HepG2 (cell line): ENCODE results near the gene TRMT1. TPM values are rescaled to one million over a fixed set of nuclear protein-coding genes. Genes with fewer than 3 reads are reported as not detected.

Source experiments
- FOXA3 ChIP-seq: IDR thresholded peaks from 2 replicates; pipeline ENCODE4 v1.6.1; 2016; ENCODE audit warnings: missing genetic modification reagents, missing compliant biosample characterization
- FOXP1 ChIP-seq, 2 experiments: fragments of 450-650 bp in 1 of 2; IDR thresholded peaks; 2 replicates each; pipeline ENCODE4 v1.6.1; 2017 to 2018; ENCODE audit warnings: antibody characterized with exemption in 1 of 2
- MLLT10 ChIP-seq: sonication (generic); formaldehyde crosslinking; IDR thresholded peaks from 2 replicates; pipeline ENCODE4 v1.4.0; 2020; ENCODE audit warnings: missing genetic modification reagents
- MLXIP ChIP-seq: sonication (generic); formaldehyde crosslinking; IDR thresholded peaks from 2 replicates; pipeline ENCODE4 v1.9.0; 2021; ENCODE audit warnings: missing genetic modification reagents, borderline replicate concordance
- MTA3 ChIP-seq: sonication (generic); formaldehyde crosslinking; IDR thresholded peaks from 2 replicates; pipeline ENCODE4 v1.4.0; 2020; ENCODE audit warnings: missing genetic modification reagents
- NR2F6 ChIP-seq, 2 experiments: IDR thresholded peaks; 2 replicates each; pipeline ENCODE4 v1.6.1; 2016; ENCODE audit warnings: antibody characterized with exemption in 1 of 2, mild to moderate bottlenecking in 1 of 2
- PBX2 ChIP-seq: IDR thresholded peaks from 2 replicates; pipeline ENCODE4 v1.6.1; 2016; ENCODE audit warnings: control low read depth
- PLRG1 ChIP-seq: fragments of 450-650 bp; conservative IDR thresholded peaks from 2 replicates; pipeline ENCODE4 v1.6.1; 2016
- RAD21 ChIP-seq: fragments of 450-650 bp; formaldehyde crosslinking; IDR thresholded peaks from 2 replicates; pipeline ENCODE4 v1.5.0; 2020; ENCODE audit warnings: mild to moderate bottlenecking
- SALL1 ChIP-seq: sonication (generic); formaldehyde crosslinking; IDR thresholded peaks from 2 replicates; pipeline ENCODE4 v1.8.0; 2022; ENCODE audit warnings: mild to moderate bottlenecking, missing genetic modification reagents
- TCF7 ChIP-seq: sonication (generic); IDR thresholded peaks from 2 replicates; pipeline ENCODE4 v1.6.1; 2016; ENCODE audit warnings: antibody characterized with exemption, low read depth
- THAP11 ChIP-seq: IDR thresholded peaks from 2 replicates; pipeline ENCODE4 v1.6.1; 2016; ENCODE audit warnings: missing biosample characterization, missing genetic modification reagents
- TMF1 ChIP-seq: sonication (generic); formaldehyde crosslinking; IDR thresholded peaks from 2 replicates; pipeline ENCODE4 v1.8.1; 2022; ENCODE audit warnings: low read depth, missing genetic modification reagents
- U2AF1 ChIP-seq: fragments of 200-400 bp; formaldehyde crosslinking; optimal IDR thresholded peaks from 2 replicates; pipeline ENCODE3; 2017; ENCODE audit warnings: mild to moderate bottlenecking, low read depth, low read length
- ZBTB38 ChIP-seq: sonication (generic); formaldehyde crosslinking; IDR thresholded peaks from 2 replicates; pipeline ENCODE4 v1.5.1; 2020; ENCODE audit warnings: mild to moderate bottlenecking, missing genetic modification reagents
- ZBTB7A ChIP-seq: sonication (generic); formaldehyde crosslinking; IDR thresholded peaks from 2 replicates; pipeline ENCODE4 v1.8.0; 2022; ENCODE audit warnings: mild to moderate bottlenecking, missing genetic modification reagents
- ZKSCAN1 ChIP-seq: fragments of 150-350 bp; IDR thresholded peaks from 2 replicates; pipeline ENCODE4 v1.6.1; 2014; ENCODE audit warnings: low read length
- ZNF614 ChIP-seq: IDR thresholded peaks from 2 replicates; pipeline ENCODE4 v1.6.1; 2018; ENCODE audit warnings: missing biosample characterization, missing genetic modification reagents, inconsistent platforms, borderline replicate concordance
- ZNF660 ChIP-seq: sonication (generic); formaldehyde crosslinking; IDR thresholded peaks from 2 replicates; pipeline ENCODE4 v1.5.1; 2020; ENCODE audit warnings: mild to moderate bottlenecking, low read depth, missing genetic modification reagents, borderline replicate concordance
- ZNF883 ChIP-seq: sonication (generic); formaldehyde crosslinking; IDR thresholded peaks from 2 replicates; pipeline ENCODE4 v1.5.1; 2020; ENCODE audit warnings: mild to moderate bottlenecking, missing genetic modification reagents; ENCODE audit errors: not compliant biosample characterization
- polyA plus RNA-seq, 8 experiments: library from polyadenylated mRNA; depleted of rRNA in 3 of 8; stranded (reverse) in 7 of 8; unstranded in 1 of 8; fragments of >200 nt; fragmentation: Illumina TruSeq in 4 of 8; extraction: Trizol in 4 of 8; gene quantifications; 2 replicates each; pipeline versions ENCODE4 v1.2.1 to v1.2.3, GENCODE V29; 2011 to 2016; ENCODE audit warnings: low read depth in 4 of 8, missing spikeins in 1 of 8, mixed read lengths in 1 of 8; ENCODE audit not compliant: insufficient read depth in 1 of 8
- total RNA-seq, 5 experiments: library from RNA; depleted of rRNA; stranded (reverse); fragments of >200 nt; fragmentation: Illumina TruSeq; extraction: Trizol; gene quantifications; 2 replicates each; pipeline ENCODE4 v1.2.3, GENCODE V29; 2016; ENCODE audit warnings: low read depth in 1 of 5
- TF ChIP-seq, protein P1 (sequence below): sonication (generic); formaldehyde crosslinking; conservative IDR thresholded peaks from 2 replicates; pipeline ENCODE4 v1.4.0; 2020; ENCODE audit warnings: missing genetic modification reagents
- TF ChIP-seq, protein P2 (sequence below): IDR thresholded peaks from 2 replicates; pipeline ENCODE4 v1.6.1; 2018; ENCODE audit warnings: missing genetic modification reagents
- TF ChIP-seq, protein P3 (sequence below): sonication (generic); formaldehyde crosslinking; IDR thresholded peaks from 2 replicates; pipeline ENCODE4 v1.5.1; 2020; ENCODE audit warnings: missing genetic modification reagents, mild to moderate bottlenecking, borderline replicate concordance

TRMT1 gene
- total and polyA plus RNA-seq, 2 of the 13 experiments (the other 11 are each of a cell fraction or from before 2014, with no cell fraction given), result 35.5 to 44.1 TPM

GRCh38 chr19:13162724-13163608 lies 46.4 kb upstream of the TRMT1 start (continued):
- TF ChIP-seq MLXIP (CRISPR knock-in tag) (no peak), TCF7 (no peak), MLLT10 (CRISPR knock-in tag) (no peak), U2AF1 (no peak), NR2F6 (IDR thresholded peaks at IDR 0.05) (0 out of 2 replicates have a peak, but pooled peaks have one; percentile 10), NR2F6 (CRISPR knock-in tag; IDR thresholded peaks at IDR 0.05) (peak; percentile 63), ZBTB7A (CRISPR knock-in tag) (peak; percentile 95), SALL1 (CRISPR knock-in tag) (peak; percentile 89), ZNF614 (peak; percentile 88; the same call in 1 of the 2 replicates), PBX2 (CRISPR knock-in tag) (peak; percentile 74), MTA3 (CRISPR knock-in tag) (no peak), RAD21 (CRISPR knock-in tag) (peak; percentile 38), PLRG1 (no peak), TMF1 (no peak), ZNF883 (CRISPR knock-in tag) (peak; percentile 23), ZBTB38 (peak; percentile 77), FOXA3 (CRISPR knock-in tag) (peak; percentile 64), FOXP1 (IDR thresholded peaks at IDR 0.05) (no peak), FOXP1 (CRISPR knock-in tag; IDR thresholded peaks at IDR 0.05) (no peak), THAP11 (peak; percentile 66; the same call in 1 of the 2 replicates), ZNF660 (CRISPR knock-in tag) (no peak), ZKSCAN1 (no peak)
- TF ChIP-seq, protein P1, sequence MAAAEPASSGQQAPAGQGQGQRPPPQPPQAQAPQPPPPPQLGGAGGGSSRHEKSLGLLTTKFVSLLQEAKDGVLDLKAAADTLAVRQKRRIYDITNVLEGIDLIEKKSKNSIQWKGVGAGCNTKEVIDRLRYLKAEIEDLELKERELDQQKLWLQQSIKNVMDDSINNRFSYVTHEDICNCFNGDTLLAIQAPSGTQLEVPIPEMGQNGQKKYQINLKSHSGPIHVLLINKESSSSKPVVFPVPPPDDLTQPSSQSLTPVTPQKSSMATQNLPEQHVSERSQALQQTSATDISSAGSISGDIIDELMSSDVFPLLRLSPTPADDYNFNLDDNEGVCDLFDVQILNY (CRISPR knock-in tag), result peak; percentile 40; the same call in 1 of the 2 replicates
- TF ChIP-seq, protein P2, sequence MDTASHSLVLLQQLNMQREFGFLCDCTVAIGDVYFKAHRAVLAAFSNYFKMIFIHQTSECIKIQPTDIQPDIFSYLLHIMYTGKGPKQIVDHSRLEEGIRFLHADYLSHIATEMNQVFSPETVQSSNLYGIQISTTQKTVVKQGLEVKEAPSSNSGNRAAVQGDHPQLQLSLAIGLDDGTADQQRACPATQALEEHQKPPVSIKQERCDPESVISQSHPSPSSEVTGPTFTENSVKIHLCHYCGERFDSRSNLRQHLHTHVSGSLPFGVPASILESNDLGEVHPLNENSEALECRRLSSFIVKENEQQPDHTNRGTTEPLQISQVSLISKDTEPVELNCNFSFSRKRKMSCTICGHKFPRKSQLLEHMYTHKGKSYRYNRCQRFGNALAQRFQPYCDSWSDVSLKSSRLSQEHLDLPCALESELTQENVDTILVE (CRISPR knock-in tag), result peak; percentile 68; the same call in 1 of the 2 replicates
- TF ChIP-seq, protein P3, sequence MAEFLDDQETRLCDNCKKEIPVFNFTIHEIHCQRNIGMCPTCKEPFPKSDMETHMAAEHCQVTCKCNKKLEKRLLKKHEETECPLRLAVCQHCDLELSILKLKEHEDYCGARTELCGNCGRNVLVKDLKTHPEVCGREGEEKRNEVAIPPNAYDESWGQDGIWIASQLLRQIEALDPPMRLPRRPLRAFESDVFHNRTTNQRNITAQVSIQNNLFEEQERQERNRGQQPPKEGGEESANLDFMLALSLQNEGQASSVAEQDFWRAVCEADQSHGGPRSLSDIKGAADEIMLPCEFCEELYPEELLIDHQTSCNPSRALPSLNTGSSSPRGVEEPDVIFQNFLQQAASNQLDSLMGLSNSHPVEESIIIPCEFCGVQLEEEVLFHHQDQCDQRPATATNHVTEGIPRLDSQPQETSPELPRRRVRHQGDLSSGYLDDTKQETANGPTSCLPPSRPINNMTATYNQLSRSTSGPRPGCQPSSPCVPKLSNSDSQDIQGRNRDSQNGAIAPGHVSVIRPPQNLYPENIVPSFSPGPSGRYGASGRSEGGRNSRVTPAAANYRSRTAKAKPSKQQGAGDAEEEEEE (CRISPR knock-in tag), result no peak
